ENCODE measurements around the gene TREML1. TPM values are rescaled to one million over a fixed set of nuclear protein-coding genes. Genes with fewer than 3 reads are reported as not detected.

TREML1 gene
- total RNA-seq, 4 donors from 2014 or later = not detected

DNA sequence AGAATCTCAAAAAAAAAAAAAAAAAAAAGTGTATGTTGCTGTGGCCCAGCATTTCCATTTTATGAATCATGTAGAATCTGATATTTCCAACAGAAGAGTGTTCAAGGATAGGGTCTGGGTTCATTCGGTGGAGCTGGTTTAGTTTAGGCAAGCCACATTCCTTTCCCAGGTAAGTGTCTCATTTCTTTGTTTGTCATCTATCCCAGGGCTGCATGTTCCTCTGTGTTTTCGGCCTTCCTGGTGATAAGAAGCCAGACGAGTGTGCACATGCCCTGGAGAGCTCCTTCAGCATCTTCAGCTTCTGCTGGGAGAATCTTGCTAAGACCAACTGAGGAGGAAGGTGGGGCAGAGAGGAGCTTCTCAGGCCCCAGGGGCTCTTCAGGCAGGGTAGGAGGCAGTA lies 43.1 kb downstream of the TREML1 start:
- WGBS, 2 donors (ENCODE audit: low coverage in 1 of 2) = 90 to 100% methylated on average over 1 to 3 of the region's 3 CpGs
- Histone ChIP-seq H3K9me3 (no peaks in the 10 kb centered on the region), H3K4me1 (no peaks in the 10 kb centered on the region), H3K36me3 (no peaks in the 10 kb centered on the region), H3K27me3 (no peaks in the 10 kb centered on the region), H3K4me3 (no peak overlapping the region), H3K27ac (no peak overlapping the region)
- no peak for DNase-seq
- intact Hi-C loops (cut with DNase I; ENCODE audit: low total_unique reads) (loop anchor here (5.0 kb wide), 1 partner anchor 479 kb away; no protein-coding TSS in a partner anchor), in situ Hi-C loops (cut with MboI; ENCODE audit: low pct_ligation_motif_present in 1 of 4, low pct_unique_long_range_greater_than_20kb in 1 of 4, low sequenced_read_pairs in 3 of 4) (no loop called here)
- TF ChIP-seq, protein P1, sequence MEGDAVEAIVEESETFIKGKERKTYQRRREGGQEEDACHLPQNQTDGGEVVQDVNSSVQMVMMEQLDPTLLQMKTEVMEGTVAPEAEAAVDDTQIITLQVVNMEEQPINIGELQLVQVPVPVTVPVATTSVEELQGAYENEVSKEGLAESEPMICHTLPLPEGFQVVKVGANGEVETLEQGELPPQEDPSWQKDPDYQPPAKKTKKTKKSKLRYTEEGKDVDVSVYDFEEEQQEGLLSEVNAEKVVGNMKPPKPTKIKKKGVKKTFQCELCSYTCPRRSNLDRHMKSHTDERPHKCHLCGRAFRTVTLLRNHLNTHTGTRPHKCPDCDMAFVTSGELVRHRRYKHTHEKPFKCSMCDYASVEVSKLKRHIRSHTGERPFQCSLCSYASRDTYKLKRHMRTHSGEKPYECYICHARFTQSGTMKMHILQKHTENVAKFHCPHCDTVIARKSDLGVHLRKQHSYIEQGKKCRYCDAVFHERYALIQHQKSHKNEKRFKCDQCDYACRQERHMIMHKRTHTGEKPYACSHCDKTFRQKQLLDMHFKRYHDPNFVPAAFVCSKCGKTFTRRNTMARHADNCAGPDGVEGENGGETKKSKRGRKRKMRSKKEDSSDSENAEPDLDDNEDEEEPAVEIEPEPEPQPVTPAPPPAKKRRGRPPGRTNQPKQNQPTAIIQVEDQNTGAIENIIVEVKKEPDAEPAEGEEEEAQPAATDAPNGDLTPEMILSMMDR (IDR thresholded peaks at IDR 0.05) = no peak
- TF ChIP-seq POLR2A (IDR thresholded peaks at IDR 0.05) (no peak), POLR2AphosphoS5 (IDR thresholded peaks at IDR 0.05) (no peak), EP300 (IDR thresholded peaks at IDR 0.05; ENCODE audit: low read depth) (no peak)

DNA sequence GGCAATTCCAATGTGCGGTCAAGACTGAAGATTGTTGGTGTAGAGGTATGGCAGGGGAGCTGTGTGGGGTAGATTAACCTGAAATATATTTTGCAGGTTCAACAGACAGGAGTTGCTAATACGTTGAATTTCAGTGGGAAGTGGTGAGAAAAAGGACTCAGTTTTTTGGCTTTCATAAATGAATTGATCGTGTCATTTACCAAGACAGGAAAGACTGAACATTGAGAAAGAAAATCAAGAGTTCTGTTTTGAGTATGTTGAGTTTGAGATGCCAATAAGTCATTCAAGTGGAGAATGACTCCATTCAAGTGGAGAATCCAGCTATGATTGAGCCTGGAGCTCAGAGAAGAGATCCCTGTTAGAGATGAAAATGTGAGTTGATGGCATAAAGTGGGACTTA lies 50.3 kb downstream of the TREML1 start:
- H3K27me3 ChIP-seq = no peaks in the 10 kb centered on the region
- TF ChIP-seq POLR2A (IDR thresholded peaks at IDR 0.05) = no peak
- H3K36me3 ChIP-seq = peaks cover 0 to 20% (median 5%) of the 10 kb centered on the region in 4 donors
- intact Hi-C loops (cut with DNase I; ENCODE audit: low total_unique reads) (no loop called here), in situ Hi-C loops (cut with MboI; ENCODE audit: low pct_ligation_motif_present in 1 of 4, low pct_unique_long_range_greater_than_20kb in 1 of 4, low sequenced_read_pairs in 3 of 4) (no loop called here)
- H3K4me3 ChIP-seq = no peak overlapping the region
- H3K9me3 ChIP-seq = no peaks in the 10 kb centered on the region
- H3K4me1 ChIP-seq = no peaks in the 10 kb centered on the region
- DNase-seq = no peak
- H3K27ac ChIP-seq = no peak overlapping the region
- 73 to 97% methylated on average over 3 of the region's 3 CpGs for WGBS, 2 donors (ENCODE audit: low coverage in 1 of 2)

DNA sequence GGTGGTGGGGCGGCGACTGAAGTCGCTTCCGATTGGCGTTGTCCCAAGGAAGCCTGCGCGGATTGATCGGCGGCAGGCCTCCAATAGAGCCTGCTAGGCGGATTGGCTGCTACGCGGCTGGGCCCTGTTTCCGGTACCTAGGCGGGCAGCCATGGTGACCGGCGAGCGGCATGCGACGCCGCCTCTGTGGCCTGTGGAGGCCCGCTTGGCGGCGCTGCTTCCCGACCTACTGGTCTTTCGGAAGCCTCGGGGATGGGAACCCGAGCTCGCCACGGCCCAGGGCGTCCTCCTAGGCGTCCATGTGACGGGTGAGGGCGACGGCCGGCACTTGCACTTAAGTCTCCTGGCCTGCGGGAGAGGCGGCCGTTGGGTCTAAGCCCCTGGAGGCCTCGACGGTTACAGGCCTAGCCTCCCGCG lies 53.3 kb downstream of the TREML1 start:
- Histone ChIP-seq H3K27ac (no peak overlapping the region), H3K4me3 (no peak overlapping the region), H3K27me3 (no peaks in the 10 kb centered on the region), H3K36me3 (peaks cover 0 to 47% (median 16%) of the 10 kb centered on the region in 4 donors), H3K4me1 (no peaks in the 10 kb centered on the region), H3K9me3 (no peaks in the 10 kb centered on the region)
- TF ChIP-seq EP300 (IDR thresholded peaks at IDR 0.05; ENCODE audit: low read depth) = no peak
- TF ChIP-seq POLR2AphosphoS5 (IDR thresholded peaks at IDR 0.05) = no peak
- no peak for TF ChIP-seq POLR2A (IDR thresholded peaks at IDR 0.05)
- TF ChIP-seq, protein P1 (IDR thresholded peaks at IDR 0.05) = no peak
- WGBS, 2 donors (ENCODE audit: low coverage in 1 of 2) = 93% methylated on average over 42 of the region's 42 CpGs; no CpG with 5 or more reads in 1 of the 2 donors
- intact Hi-C loops (cut with DNase I; ENCODE audit: low total_unique reads) = no loop called here
- no peak for DNase-seq
- in situ Hi-C loops (cut with MboI; ENCODE audit: low pct_ligation_motif_present in 1 of 4, low pct_unique_long_range_greater_than_20kb in 1 of 4, low sequenced_read_pairs in 3 of 4) = no loop called here

Other genes with a start within 250 kb of the TREML1 start
- 1 to 10 TPM in 3 of 4 donors, not detected in 1; 2.5 to 8.4 (median 4.4) TPM for gene UNC5CL, start 115.1 kb downstream of the TREML1 start, total RNA-seq
- not detected for gene TSPO2, start 111.9 kb downstream of the TREML1 start, total RNA-seq
- not detected for gene APOBEC2, start 101.1 kb downstream of the TREML1 start, total RNA-seq
- 10 to 100 TPM in 2 of 4 donors, 1 to 10 TPM in 2; 1.4 to 27.6 (median 13.7) TPM for gene OARD1, start 82.0 kb downstream of the TREML1 start, total RNA-seq
- gene NFYA, start 81.4 kb downstream of the TREML1 start, total RNA-seq = 10 to 100 TPM; 11.1 to 64.3 (median 20.9) TPM
- gene TREM2, start 8.8 kb upstream of the TREML1 start, total RNA-seq = 1 to 10 TPM in 1 of 4 donors, not detected in 3; 1.5 TPM
- under 1 TPM in 2 of 4 donors, not detected in 2; 0.14 to 0.64 TPM for gene TREML2, start 46.8 kb upstream of the TREML1 start, total RNA-seq
- not detected for gene TREML4, start 74.0 kb upstream of the TREML1 start, total RNA-seq
- gene TREM1, start 132.3 kb upstream of the TREML1 start, total RNA-seq = under 1 TPM in 1 of 4 donors, not detected in 3; 0.27 TPM
- gene NCR2, start 181.3 kb upstream of the TREML1 start, total RNA-seq = not detected